Mesendoderm (in vitro differentiated cells): ENCODE measurements around the gene MS4A4E.

Experiments
- DNase-seq: peaks from one replicate; pipeline ENCODE4 v3.0.0; 2013
- H2AK5ac ChIP-seq: 2 replicates; pipeline ENCODE4 v1.6.1; 2013; ENCODE audit warnings: low read length, inconsistent platforms
- H2BK120ac ChIP-seq: 2 replicates; pipeline ENCODE4 v1.6.1; 2013; ENCODE audit warnings: low read depth, mild to moderate bottlenecking, low read length, moderate library complexity, mixed read lengths
- H2BK15ac ChIP-seq: replicated peaks from 2 replicates; pipeline ENCODE4 v1.6.1; 2013; ENCODE audit warnings: low read depth, mild to moderate bottlenecking, moderate library complexity
- H2BK5ac ChIP-seq: 2 replicates; pipeline ENCODE4 v1.6.1; 2013; ENCODE audit warnings: low read length, inconsistent platforms
- H3K18ac ChIP-seq: 2 replicates; pipeline ENCODE4 v1.6.1; 2013; ENCODE audit warnings: mild to moderate bottlenecking, low read length, mixed read lengths
- H3K23ac ChIP-seq: one replicate; pipeline ENCODE4 v1.6.1; 2013; ENCODE audit warnings: low read length
- H3K27ac ChIP-seq: 2 replicates; pipeline ENCODE4 v1.5.1; 2013; ENCODE audit warnings: low read depth, mild to moderate bottlenecking, inconsistent platforms, low read length, moderate library complexity
- H3K27me3 ChIP-seq: 2 replicates; pipeline ENCODE4 v1.6.1; 2013; ENCODE audit warnings: low read length, control low read depth, mild to moderate bottlenecking, inconsistent platforms; ENCODE audit not compliant: insufficient read depth, poor library complexity
- H3K36me3 ChIP-seq: 2 replicates; pipeline ENCODE4 v1.6.1; 2013; ENCODE audit warnings: low read length, inconsistent platforms; ENCODE audit not compliant: control insufficient read depth, insufficient read depth
- H3K4ac ChIP-seq: one replicate; pipeline ENCODE4 v1.6.1; 2013; ENCODE audit warnings: low read depth, mild to moderate bottlenecking, low read length, moderate library complexity
- H3K4me1 ChIP-seq: 2 replicates; pipeline ENCODE4 v1.6.1; 2013; ENCODE audit warnings: low read depth, low read length, inconsistent platforms; ENCODE audit not compliant: control insufficient read depth
- H3K4me2 ChIP-seq: 2 replicates; pipeline ENCODE4 v1.6.1; 2013; ENCODE audit warnings: low read length
- H3K4me3 ChIP-seq: 2 replicates; pipeline ENCODE4 v1.5.1; 2013; ENCODE audit warnings: mild to moderate bottlenecking, low read length
- H3K56ac ChIP-seq: one replicate; pipeline ENCODE4 v1.6.1; 2013; ENCODE audit warnings: low read length
- H3K79me1 ChIP-seq: 2 replicates; pipeline ENCODE4 v1.6.1; 2013; ENCODE audit warnings: low read length, inconsistent platforms
- H3K79me2 ChIP-seq: 2 replicates; pipeline ENCODE4 v1.6.1; 2013; ENCODE audit warnings: mild to moderate bottlenecking, low read length; ENCODE audit not compliant: control insufficient read depth, insufficient read depth
- H3K9ac ChIP-seq: 2 replicates; pipeline ENCODE4 v1.6.1; 2013; ENCODE audit warnings: low read length, inconsistent platforms
- H4K5ac ChIP-seq: one replicate; pipeline ENCODE4 v1.6.1; 2013; ENCODE audit warnings: low read length
- H4K8ac ChIP-seq: one replicate; pipeline ENCODE4 v1.6.1; 2013; ENCODE audit warnings: low read depth, mild to moderate bottlenecking, control low read depth, low read length, moderate library complexity
- WGBS: extraction: QIAGEN DNeasy Blood & Tissue Kit; methylation state at CpG from one replicate; pipeline ENCODE4 v1.1.7; 2013; ENCODE audit warnings: low lambda C conversion rate, missing lambda C conversion rate; ENCODE audit not compliant: insufficient coverage; ENCODE audit errors: extremely low coverage; 5-methylcytosine and 5-hydroxymethylcytosine counted together

The MS4A4E gene

GRCh38 chr11:60168306-60168705 is 74.6 kb downstream of the MS4A4E start:
- no peak overlapping the region for H3K4me3 ChIP-seq
- H4K5ac ChIP-seq: no peak overlapping the region
- H3K27ac ChIP-seq: no peak overlapping the region
- no CpG with 5 or more reads among the region's 6 CpGs for WGBS
- H3K4ac ChIP-seq: no peak overlapping the region
- no peak overlapping the region for H3K4me2 ChIP-seq
- no peak for DNase-seq
- H3K4me1 ChIP-seq: no peaks in the 10 kb centered on the region
- no peaks in the 10 kb centered on the region for H3K79me2 ChIP-seq
- no peaks in the 10 kb centered on the region for H3K27me3 ChIP-seq
- no peak overlapping the region for H3K56ac ChIP-seq
- H3K36me3 ChIP-seq: no peaks in the 10 kb centered on the region
- no peaks in the 10 kb centered on the region for H3K79me1 ChIP-seq
- no peak overlapping the region for H2BK5ac ChIP-seq
- no peak overlapping the region for H4K8ac ChIP-seq
- H3K9ac ChIP-seq: no peak overlapping the region
- no peak overlapping the region for H3K23ac ChIP-seq
- no peak overlapping the region for H2BK120ac ChIP-seq
- H3K18ac ChIP-seq: no peak overlapping the region
- H2BK15ac ChIP-seq: no peak overlapping the region
- H2AK5ac ChIP-seq: no peak overlapping the region

- Histone ChIP-seq H2BK5ac (no peak overlapping the region), H3K36me3 (no peaks in the 10 kb centered on the region), H3K79me1 (no peaks in the 10 kb centered on the region), H3K18ac (no peak overlapping the region), H2AK5ac (no peak overlapping the region), H4K8ac (no peak overlapping the region), H3K9ac (no peak overlapping the region), H3K27ac (no peak overlapping the region), H3K4me2 (no peak overlapping the region), H3K4me3 (no peak overlapping the region), H3K23ac (no peak overlapping the region), H3K4me1 (no peaks in the 10 kb centered on the region), H4K5ac (no peak overlapping the region), H3K79me2 (no peaks in the 10 kb centered on the region), H3K56ac (no peak overlapping the region), H3K27me3 (no peaks in the 10 kb centered on the region), H2BK15ac (no peak overlapping the region), H3K4ac (no peak overlapping the region), H2BK120ac (no peak overlapping the region)
- DNase-seq: no peak
Measured at GRCh38 chr11:60165951-60166350, 77.0 kb downstream of the MS4A4E start.

GRCh38 chr11:60165538-60165937 is 77.4 kb downstream of the MS4A4E start:
- WGBS: no CpG with 5 or more reads among the region's 2 CpGs
- H3K9ac ChIP-seq: no peak overlapping the region
- no peak overlapping the region for H4K5ac ChIP-seq
- no peak overlapping the region for H3K23ac ChIP-seq
- no peak overlapping the region for H3K27ac ChIP-seq
- H4K8ac ChIP-seq: no peak overlapping the region
- H2BK5ac ChIP-seq: no peak overlapping the region
- H3K4me2 ChIP-seq: no peak overlapping the region
- no peaks in the 10 kb centered on the region for H3K36me3 ChIP-seq
- no peak overlapping the region for H3K56ac ChIP-seq
- no peaks in the 10 kb centered on the region for H3K79me2 ChIP-seq
- no peak overlapping the region for H3K4me3 ChIP-seq
- DNase-seq: no peak
- no peak overlapping the region for H3K18ac ChIP-seq
- H3K4ac ChIP-seq: no peak overlapping the region
- no peak overlapping the region for H2BK15ac ChIP-seq
- H3K27me3 ChIP-seq: no peaks in the 10 kb centered on the region
- H2BK120ac ChIP-seq: no peak overlapping the region
- H3K79me1 ChIP-seq: no peaks in the 10 kb centered on the region
- H3K4me1 ChIP-seq: no peaks in the 10 kb centered on the region
- H2AK5ac ChIP-seq: no peak overlapping the region

GRCh38 chr11:60164550-60165075 is 78.3 kb downstream of the MS4A4E start:
- H3K4me3 ChIP-seq: no peak overlapping the region
- no peak overlapping the region for H2AK5ac ChIP-seq
- H4K5ac ChIP-seq: no peak overlapping the region
- H3K79me2 ChIP-seq: no peaks in the 10 kb centered on the region
- H2BK15ac ChIP-seq: no peak overlapping the region
- H2BK5ac ChIP-seq: no peak overlapping the region
- H3K4ac ChIP-seq: no peak overlapping the region
- no peaks in the 10 kb centered on the region for H3K4me1 ChIP-seq
- no peak overlapping the region for H4K8ac ChIP-seq
- no peak overlapping the region for H3K4me2 ChIP-seq
- H3K36me3 ChIP-seq: no peaks in the 10 kb centered on the region
- no peak for DNase-seq
- H3K18ac ChIP-seq: no peak overlapping the region
- no peaks in the 10 kb centered on the region for H3K79me1 ChIP-seq
- no peak overlapping the region for H2BK120ac ChIP-seq
- no peaks in the 10 kb centered on the region for H3K27me3 ChIP-seq
- no peak overlapping the region for H3K27ac ChIP-seq
- H3K9ac ChIP-seq: no peak overlapping the region
- no CpG with 5 or more reads among the region's 1 CpG for WGBS
- no peak overlapping the region for H3K56ac ChIP-seq
- H3K23ac ChIP-seq: no peak overlapping the region

GRCh38 chr11:60161766-60162165 is 81.2 kb downstream of the MS4A4E start:
- Histone ChIP-seq H4K5ac (no peak overlapping the region), H2AK5ac (no peak overlapping the region), H3K79me1 (no peaks in the 10 kb centered on the region), H3K9ac (no peak overlapping the region), H2BK15ac (no peak overlapping the region), H3K4ac (no peak overlapping the region), H4K8ac (no peak overlapping the region), H3K36me3 (no peaks in the 10 kb centered on the region), H3K4me3 (no peak overlapping the region), H3K18ac (no peak overlapping the region), H3K23ac (no peak overlapping the region), H3K27ac (no peak overlapping the region), H3K27me3 (no peaks in the 10 kb centered on the region), H2BK120ac (no peak overlapping the region), H3K56ac (no peak overlapping the region), H3K4me1 (no peaks in the 10 kb centered on the region), H3K4me2 (no peak overlapping the region), H2BK5ac (no peak overlapping the region), H3K79me2 (no peaks in the 10 kb centered on the region)
- DNase-seq: no peak
- no CpG with 5 or more reads among the region's 4 CpGs for WGBS

- Histone ChIP-seq H3K79me2 (no peaks in the 10 kb centered on the region), H3K27me3 (no peaks in the 10 kb centered on the region), H3K27ac (no peak overlapping the region), H3K79me1 (no peaks in the 10 kb centered on the region), H3K4ac (no peak overlapping the region), H3K4me3 (no peak overlapping the region), H3K4me2 (no peak overlapping the region), H3K9ac (no peak overlapping the region), H3K56ac (no peak overlapping the region), H4K8ac (no peak overlapping the region), H2BK120ac (no peak overlapping the region), H3K36me3 (no peaks in the 10 kb centered on the region), H3K23ac (no peak overlapping the region), H3K4me1 (no peaks in the 10 kb centered on the region), H2AK5ac (no peak overlapping the region), H2BK15ac (no peak overlapping the region), H2BK5ac (no peak overlapping the region), H4K5ac (no peak overlapping the region), H3K18ac (no peak overlapping the region)
- WGBS: no CpG with 5 or more reads among the region's 2 CpGs
- DNase-seq: no peak
Measured at GRCh38 chr11:60161107-60161506, 81.8 kb downstream of the MS4A4E start.
